Germinal center (tissue), 1 donor: ENCODE measurements around the gene LNX1.
"Not testable (repeated sequence)": the region's sequence is repeated elsewhere in the genome, so short reads cannot be mapped to it uniquely, and the experiment has no call there.

Source experiments
- DNase-seq: peaks from one replicate; pipeline ENCODE4 v3.0.0; 2012; ENCODE audit warnings: mixed read lengths, low spot score

LNX1 gene

GRCh38 chr4:53456178-53456577 lies 135.1 kb downstream of the LNX1 start:
- no peak for DNase-seq

- no peak for DNase-seq
Measured at GRCh38 chr4:53455766-53456165, 135.5 kb downstream of the LNX1 start.

GRCh38 chr4:53453385-53453784 lies 137.9 kb downstream of the LNX1 start:
- no peak for DNase-seq

- no peak for DNase-seq
Measured at GRCh38 chr4:53450773-53451172, 140.5 kb downstream of the LNX1 start.

GRCh38 chr4:53444954-53445353 lies 146.3 kb downstream of the LNX1 start:
- no peak for DNase-seq

- no peak for DNase-seq
Measured at GRCh38 chr4:53441564-53441963, 149.7 kb downstream of the LNX1 start.

GRCh38 chr4:53436251-53436650 lies 155.0 kb downstream of the LNX1 start:
- no peak for DNase-seq

GRCh38 chr4:53432528-53433424 lies 158.5 kb downstream of the LNX1 start:
- DNase-seq, result no peak

GRCh38 chr4:53431052-53431451 lies 160.2 kb downstream of the LNX1 start:
- no peak for DNase-seq

GRCh38 chr4:53427366-53427765 lies 163.9 kb downstream of the LNX1 start:
- DNase-seq, result no peak

GRCh38 chr4:53424280-53424679 lies 167.0 kb downstream of the LNX1 start:
- DNase-seq, result no peak

- no peak for DNase-seq
Measured at GRCh38 chr4:53422367-53422766, 168.9 kb downstream of the LNX1 start.

- no peak for DNase-seq
Measured at GRCh38 chr4:53421791-53422190, 169.5 kb downstream of the LNX1 start.

GRCh38 chr4:53419208-53419607 lies 172.1 kb downstream of the LNX1 start:
- no peak for DNase-seq

GRCh38 chr4:53409479-53409878 lies 181.8 kb downstream of the LNX1 start:
- DNase-seq, result not testable (repeated sequence)
